PC-9 (cell line): Measurements from ENCODE around the gene DYSF.

Experiments
- EZH2 ChIP-seq: fragments of 200-600 bp; sonication (generic); IDR thresholded peaks from 2 replicates; pipeline ENCODE4 v1.8.0; 2017; ENCODE audit warnings: antibody characterized with exemption, low read depth
- TF ChIP-seq, protein P1 (sequence below): fragments of 200-600 bp; sonication (generic); conservative IDR thresholded peaks from 2 replicates; pipeline ENCODE4 v1.6.1; 2017; ENCODE audit warnings: mixed run types, antibody characterized with exemption, mild to moderate bottlenecking, moderate library complexity

DNA sequence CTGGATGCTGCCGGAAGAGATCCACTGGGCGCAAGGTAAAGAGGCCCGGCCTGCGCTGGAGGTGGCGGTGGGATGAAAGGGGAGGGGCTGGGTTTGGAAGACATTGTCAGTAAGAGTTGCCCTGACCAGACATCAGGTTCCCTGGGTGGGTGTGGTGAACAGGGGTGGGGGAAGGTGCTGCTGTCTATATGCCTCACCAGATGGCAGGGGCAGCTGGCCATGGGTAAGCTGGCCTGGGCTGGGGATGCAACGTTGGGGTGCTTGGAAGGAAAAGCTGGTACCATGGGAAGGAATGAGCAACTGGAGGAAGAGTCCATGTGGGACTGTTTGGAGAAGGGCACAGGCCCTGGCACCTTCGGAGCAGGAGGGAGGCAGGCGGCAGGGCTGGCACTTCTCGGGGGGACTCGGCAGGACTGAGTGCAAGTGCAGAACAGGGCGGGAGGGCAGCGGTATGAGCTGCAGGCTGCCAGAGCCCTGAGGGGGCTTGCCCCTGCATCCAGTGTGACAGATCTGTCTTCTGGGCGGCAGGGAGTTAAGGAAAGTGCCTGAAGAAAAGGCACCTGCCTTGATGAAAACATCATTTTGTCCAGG, 146.4 kb downstream of the DYSF start:
- TF ChIP-seq, protein P1, sequence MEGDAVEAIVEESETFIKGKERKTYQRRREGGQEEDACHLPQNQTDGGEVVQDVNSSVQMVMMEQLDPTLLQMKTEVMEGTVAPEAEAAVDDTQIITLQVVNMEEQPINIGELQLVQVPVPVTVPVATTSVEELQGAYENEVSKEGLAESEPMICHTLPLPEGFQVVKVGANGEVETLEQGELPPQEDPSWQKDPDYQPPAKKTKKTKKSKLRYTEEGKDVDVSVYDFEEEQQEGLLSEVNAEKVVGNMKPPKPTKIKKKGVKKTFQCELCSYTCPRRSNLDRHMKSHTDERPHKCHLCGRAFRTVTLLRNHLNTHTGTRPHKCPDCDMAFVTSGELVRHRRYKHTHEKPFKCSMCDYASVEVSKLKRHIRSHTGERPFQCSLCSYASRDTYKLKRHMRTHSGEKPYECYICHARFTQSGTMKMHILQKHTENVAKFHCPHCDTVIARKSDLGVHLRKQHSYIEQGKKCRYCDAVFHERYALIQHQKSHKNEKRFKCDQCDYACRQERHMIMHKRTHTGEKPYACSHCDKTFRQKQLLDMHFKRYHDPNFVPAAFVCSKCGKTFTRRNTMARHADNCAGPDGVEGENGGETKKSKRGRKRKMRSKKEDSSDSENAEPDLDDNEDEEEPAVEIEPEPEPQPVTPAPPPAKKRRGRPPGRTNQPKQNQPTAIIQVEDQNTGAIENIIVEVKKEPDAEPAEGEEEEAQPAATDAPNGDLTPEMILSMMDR: no peak
- no peak for TF ChIP-seq EZH2
